Astrocyte (in vitro differentiated cells and primary cell): Measurements from ENCODE around the gene TDG. TPM values are rescaled to one million over a fixed set of nuclear protein-coding genes. Genes with fewer than 3 reads are reported as not detected.
"Not testable (repeated sequence)": the region's sequence is repeated elsewhere in the genome, so short reads cannot be mapped to it uniquely, and the experiment has no call there.

ENCODE experiments used
- DNase-seq: peaks from one replicate; pipeline ENCODE4 v3.0.0-alpha.2; 2010; ENCODE audit warnings: low read depth
- FAIRE-seq: peaks from 2 replicates; lab custom pipeline; 2011; peaks lifted over from hg19 to GRCh38; lab: Jason Lieb, UNC
- H2AFZ ChIP-seq: 2 replicates; pipeline ENCODE4 v1.6.0; 2012; ENCODE audit warnings: low read depth, low read length, inconsistent platforms
- H3K27ac ChIP-seq: 2 replicates; pipeline ENCODE4 v1.5.1; 2011; ENCODE audit warnings: low read depth, low read length, inconsistent platforms
- H3K27me3 ChIP-seq: 2 replicates; pipeline ENCODE4 v1.6.0; 2011; ENCODE audit warnings: low read length, inconsistent platforms; ENCODE audit not compliant: insufficient read depth
- H3K36me3 ChIP-seq: 2 replicates; pipeline ENCODE4 v1.5.1; 2011; ENCODE audit warnings: low read length, inconsistent platforms; ENCODE audit not compliant: insufficient read depth
- H3K4me1 ChIP-seq: 2 replicates; pipeline ENCODE4 v1.5.1; 2011; ENCODE audit warnings: low read length, inconsistent platforms; ENCODE audit not compliant: insufficient read depth
- H3K4me2 ChIP-seq: 2 replicates; pipeline ENCODE4 v1.6.0; 2012; ENCODE audit warnings: low read length, inconsistent platforms
- H3K4me3 ChIP-seq: 2 replicates; pipeline ENCODE4 v1.5.1; 2011; ENCODE audit warnings: low read depth, mild to moderate bottlenecking, low read length, inconsistent platforms; ENCODE audit not compliant: insufficient read depth
- H3K79me2 ChIP-seq: 2 replicates; pipeline ENCODE4 v1.6.0; 2012; ENCODE audit warnings: mild to moderate bottlenecking, low read length, inconsistent platforms; ENCODE audit not compliant: insufficient read depth
- H3K9ac ChIP-seq: 2 replicates; pipeline ENCODE4 v1.6.0; 2012; ENCODE audit warnings: mild to moderate bottlenecking, low read length, inconsistent platforms
- H3K9me3 ChIP-seq: 2 replicates; pipeline ENCODE4 v1.5.1; 2012; ENCODE audit warnings: low read depth, mild to moderate bottlenecking, low read length, inconsistent platforms; ENCODE audit not compliant: insufficient read depth
- H4K20me1 ChIP-seq: 2 replicates; pipeline ENCODE4 v1.6.0; 2012; ENCODE audit warnings: low read length, inconsistent platforms; ENCODE audit not compliant: insufficient read depth
- H3K27ac Mint-ChIP-seq: one replicate; pipeline ENCODE4 v1.8.0; 2021; ENCODE audit warnings: mild to moderate bottlenecking, mixed read lengths; ENCODE audit not compliant: unreplicated experiment
- H3K27me3 Mint-ChIP-seq: one replicate; pipeline ENCODE4 v1.8.0; 2021; ENCODE audit warnings: low read depth, mixed read lengths; ENCODE audit not compliant: unreplicated experiment
- H3K36me3 Mint-ChIP-seq: one replicate; pipeline ENCODE4 v1.8.0; 2021; ENCODE audit warnings: low read depth, mixed read lengths; ENCODE audit not compliant: unreplicated experiment
- H3K4me1 Mint-ChIP-seq: one replicate; pipeline ENCODE4 v1.8.0; 2021; ENCODE audit warnings: low read depth, mixed read lengths; ENCODE audit not compliant: unreplicated experiment
- H3K4me3 Mint-ChIP-seq: one replicate; pipeline ENCODE4 v1.8.0; 2021; ENCODE audit warnings: mild to moderate bottlenecking, moderate library complexity, mixed read lengths; ENCODE audit not compliant: unreplicated experiment
- H3K9me3 Mint-ChIP-seq: one replicate; pipeline ENCODE4 v1.8.0; 2021; ENCODE audit warnings: mild to moderate bottlenecking, mixed read lengths; ENCODE audit not compliant: unreplicated experiment
- CTCF ChIP-seq: IDR thresholded peaks from 2 replicates; pipeline ENCODE4 v1.5.1; 2011; ENCODE audit warnings: low read depth, mild to moderate bottlenecking, inconsistent platforms, low read length, moderate library complexity; ENCODE audit not compliant: insufficient read depth
- EZH2 ChIP-seq: IDR thresholded peaks from 2 replicates; pipeline ENCODE4 v1.6.1; 2012; ENCODE audit warnings: mild to moderate bottlenecking, low read length, inconsistent platforms; ENCODE audit not compliant: insufficient read depth
- total RNA-seq: library from RNA; stranded (reverse); gene quantifications from 2 replicates; pipeline ENCODE4 v1.2.1, GENCODE V29; 2021

The TDG gene
- total RNA-seq, 1 donor from 2014 or later: 49.7 TPM

- H4K20me1 ChIP-seq: no peaks in the 10 kb centered on the region
- no peaks in the 10 kb centered on the region for H3K4me1 ChIP-seq
- H3K27me3 ChIP-seq: no peaks in the 10 kb centered on the region
- Mint-ChIP-seq H3K4me1 (no peaks in the 10 kb centered on the region), H3K36me3 (no peaks in the 10 kb centered on the region), H3K9me3 (no peaks in the 10 kb centered on the region), H3K4me3 (no peak overlapping the region), H3K27me3 (peaks cover 3% of the 10 kb centered on the region), H3K27ac (no peak overlapping the region)
- no peaks in the 10 kb centered on the region for H3K9me3 ChIP-seq
- no peak overlapping the region for H3K27ac ChIP-seq
- no peak overlapping the region for H3K4me2 ChIP-seq
- H3K79me2 ChIP-seq: no peaks in the 10 kb centered on the region
- TF ChIP-seq CTCF (no peak), EZH2 (no peak)
- H3K36me3 ChIP-seq: no peaks in the 10 kb centered on the region
- DNase-seq (no peak), FAIRE-seq (no peak)
- H3K9ac ChIP-seq: no peak overlapping the region
- no peak overlapping the region for H3K4me3 ChIP-seq
- no peak overlapping the region for H2AFZ ChIP-seq
These were observed 61.3 kb downstream of the TDG start for GRCh38 chr12:104026841-104027599.

GRCh38 chr12:104030596-104030995 is 64.9 kb downstream of the TDG start:
- not testable (repeated sequence) for H3K36me3 ChIP-seq, H3K9ac ChIP-seq, H3K79me2 ChIP-seq, H3K36me3 Mint-ChIP-seq, H4K20me1 ChIP-seq, H3K9me3 ChIP-seq, H3K27me3 ChIP-seq, H3K27ac Mint-ChIP-seq, DNase-seq, H3K4me3 ChIP-seq, H3K9me3 Mint-ChIP-seq, H3K4me3 Mint-ChIP-seq, H3K4me1 Mint-ChIP-seq, H3K27me3 Mint-ChIP-seq, H3K27ac ChIP-seq, H3K4me2 ChIP-seq, H3K4me1 ChIP-seq, H2AFZ ChIP-seq, FAIRE-seq

- H3K36me3 ChIP-seq, FAIRE-seq, H3K27ac Mint-ChIP-seq, H3K27me3 ChIP-seq, H3K4me1 ChIP-seq, H3K4me3 Mint-ChIP-seq, H3K9me3 Mint-ChIP-seq, DNase-seq, H3K4me1 Mint-ChIP-seq, H4K20me1 ChIP-seq, H3K36me3 Mint-ChIP-seq, H3K9me3 ChIP-seq, H3K4me3 ChIP-seq, H2AFZ ChIP-seq, H3K9ac ChIP-seq, H3K27ac ChIP-seq, H3K4me2 ChIP-seq, H3K79me2 ChIP-seq: not testable (repeated sequence)
- H3K27me3 Mint-ChIP-seq: peaks cover 13% of the 10 kb centered on the region
These were observed 70.5 kb downstream of the TDG start for GRCh38 chr12:104036143-104036542.

Other genes with a start within 250 kb of the TDG start
- gene NT5DC3, start 124.6 kb upstream of the TDG start, total RNA-seq: 12.0 and 13.6 TPM in 2 replicates
- 1,238 and 1,270 TPM in 2 replicates for gene HSP90B1, start 35.5 kb upstream of the TDG start, total RNA-seq
- 11.1 and 12.2 TPM in 2 replicates for gene GLT8D2, start 84.3 kb downstream of the TDG start, total RNA-seq
- gene HCFC2, start 98.7 kb downstream of the TDG start, total RNA-seq: 10.3 and 10.7 TPM in 2 replicates
- gene NFYB, start 172.3 kb downstream of the TDG start, total RNA-seq: 12.3 and 14.8 TPM in 2 replicates
- 133 and 176 TPM in 2 replicates for gene TXNRD1, start 249.9 kb downstream of the TDG start, total RNA-seq